NCI-H128 (cell line): ENCODE results near the gene LASP1.

Source experiments
- DNase-seq: peaks from one replicate; lab custom pipeline; 2025; ENCODE audit not compliant: unreplicated experiment; lab: John Stamatoyannopoulos, UW

LASP1 gene

DNA sequence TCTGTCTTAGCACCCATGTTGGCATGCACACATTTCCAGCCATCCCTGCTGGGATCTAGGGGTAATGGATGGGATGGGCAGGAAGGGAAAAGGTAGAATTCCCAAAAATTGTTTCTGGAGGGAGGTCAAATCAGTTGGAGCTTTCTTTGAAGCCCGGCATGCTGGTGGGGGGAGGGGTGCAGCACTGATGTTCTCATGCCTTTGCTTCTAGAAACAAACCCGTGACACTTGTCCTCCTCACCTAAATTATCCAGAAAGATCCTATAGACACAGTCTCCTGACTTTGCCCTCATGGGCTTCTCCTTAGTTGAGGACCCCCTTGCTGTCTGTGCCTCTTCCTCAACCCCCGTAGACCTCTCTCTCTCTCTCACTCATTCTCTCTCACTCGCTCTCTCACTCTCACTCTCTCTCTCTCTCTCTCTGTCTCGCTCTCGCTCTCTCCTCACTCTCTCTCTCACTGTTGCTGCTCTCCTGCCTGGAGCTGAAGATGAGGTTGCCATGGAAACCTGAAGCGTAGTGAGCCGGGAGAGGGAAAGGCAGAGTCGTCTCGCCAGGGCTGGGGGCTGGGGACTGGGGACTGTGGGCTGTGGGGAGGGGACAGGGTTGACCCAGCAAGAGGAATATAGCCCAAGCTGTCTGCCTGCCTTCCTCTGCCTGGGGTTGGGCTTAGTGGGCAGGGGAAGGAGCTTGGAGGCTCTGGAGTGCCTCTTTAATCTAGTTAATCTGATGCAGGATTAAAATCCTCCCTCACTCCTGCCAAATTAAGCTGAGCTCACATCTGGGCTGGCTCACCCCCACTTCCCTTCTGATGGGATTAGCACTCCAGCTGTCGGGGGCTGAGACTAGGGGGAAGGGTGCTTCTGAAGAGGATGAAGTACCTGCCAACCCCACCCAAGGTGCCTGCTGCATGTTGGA lies 16.1 kb downstream of the LASP1 start:
- no peak for DNase-seq

DNA sequence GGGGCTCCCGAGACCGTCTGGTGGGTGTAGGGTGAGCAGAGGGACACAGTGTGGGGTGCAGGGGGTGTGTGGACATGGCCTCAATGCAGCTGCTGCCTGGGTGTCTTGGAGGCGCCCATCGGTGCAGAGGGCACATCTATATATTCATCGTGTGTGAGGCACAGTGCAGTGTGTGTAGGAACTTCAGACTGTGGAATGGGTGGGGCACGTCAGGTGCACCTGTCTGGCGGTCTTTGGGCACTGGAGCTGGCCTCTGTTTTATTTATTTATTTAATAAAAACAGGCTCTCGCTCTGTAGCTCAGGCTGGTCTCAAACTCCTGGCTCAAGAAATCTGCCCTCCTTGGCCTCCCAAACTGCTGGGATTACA lies 16.8 kb downstream of the LASP1 start:
- DNase-seq = no peak

DNA sequence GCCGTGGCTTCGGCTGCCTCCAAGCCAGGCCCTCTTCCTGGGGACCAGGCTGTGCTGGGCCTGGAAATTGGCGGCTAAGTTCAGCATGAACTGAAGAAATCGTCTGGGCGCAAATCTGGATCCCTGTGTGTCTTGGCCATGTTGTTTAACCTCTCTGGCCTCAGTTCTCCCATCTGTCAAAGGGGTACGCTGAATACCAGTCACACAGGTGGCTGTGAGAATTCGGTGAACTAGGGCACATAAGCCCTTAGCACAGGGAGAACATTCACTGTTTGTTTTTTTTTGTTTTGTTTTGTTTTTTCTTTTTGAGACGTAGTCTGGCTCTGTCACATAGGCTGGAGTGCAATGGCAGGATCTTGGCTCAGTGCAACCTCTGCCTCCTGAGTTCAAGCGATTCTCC lies 19.0 kb downstream of the LASP1 start:
- no peak for DNase-seq

DNA sequence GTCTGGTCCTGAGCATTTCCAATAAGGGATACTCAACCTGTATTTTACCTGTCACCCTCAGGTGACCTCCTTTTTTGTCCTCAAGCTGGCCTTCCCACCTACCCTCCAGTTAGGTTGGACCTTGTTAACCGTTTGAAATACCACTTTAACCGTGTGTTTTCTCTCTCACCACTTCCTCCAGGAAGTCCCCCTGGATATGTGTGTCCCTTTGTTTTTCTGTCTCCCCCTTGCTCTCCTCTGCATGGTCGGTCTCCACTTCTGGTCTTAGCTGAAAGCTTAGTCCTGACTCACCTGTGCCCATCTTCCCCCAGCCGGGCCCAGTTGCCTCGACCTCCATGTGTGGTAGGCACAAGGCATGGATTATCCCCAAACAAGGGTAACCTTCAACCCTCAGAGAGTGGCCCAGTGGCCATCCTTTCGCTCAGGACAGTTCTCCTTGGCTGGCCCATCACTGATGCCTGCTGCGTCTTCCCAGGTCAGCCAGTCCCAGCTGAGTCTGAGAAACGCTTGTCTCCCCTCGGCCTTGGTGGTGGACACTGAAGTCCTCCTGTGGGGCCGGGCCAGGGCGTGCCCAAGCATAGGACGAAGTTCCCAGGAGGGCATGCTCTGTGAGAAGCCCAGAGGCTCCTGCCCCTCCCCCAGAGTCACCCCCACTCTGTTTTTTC lies 20.0 kb downstream of the LASP1 start:
- DNase-seq = no peak

DNA sequence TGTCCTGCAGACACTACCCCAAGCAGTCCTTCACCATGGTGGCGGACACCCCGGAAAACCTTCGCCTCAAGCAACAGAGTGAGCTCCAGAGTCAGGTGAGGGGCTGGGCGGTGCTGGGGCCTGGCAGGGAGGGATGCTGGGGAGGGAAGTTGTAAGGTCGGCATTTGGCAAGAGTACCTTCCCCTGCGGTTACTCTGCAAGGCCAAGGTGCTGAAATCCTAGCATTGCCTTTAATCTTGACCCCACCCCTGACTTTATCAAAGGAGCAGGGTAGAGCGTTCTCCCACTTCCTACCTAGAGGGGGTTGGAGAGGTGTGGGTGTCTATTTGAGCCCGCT lies 20.5 kb downstream of the LASP1 start:
- DNase-seq = no peak

DNA sequence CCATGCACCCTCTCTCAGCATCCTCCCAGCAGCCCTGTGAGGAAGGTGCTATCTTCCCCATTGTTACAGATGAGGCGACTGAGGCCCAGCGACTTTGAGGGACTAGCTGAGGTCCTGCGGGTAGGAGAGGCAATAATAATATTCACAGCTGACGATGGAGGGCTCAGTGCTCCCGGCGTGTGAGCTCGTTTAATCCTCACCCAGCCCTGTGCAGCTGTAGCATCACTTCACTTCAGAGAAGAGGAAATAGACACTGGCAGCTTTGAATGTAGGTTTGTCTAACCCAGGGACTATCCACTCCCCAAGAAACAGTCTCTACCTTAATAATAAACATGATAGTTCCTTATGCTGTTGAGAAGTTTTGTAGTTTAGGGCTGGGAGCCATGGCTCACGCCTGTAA lies 21.6 kb downstream of the LASP1 start:
- no peak for DNase-seq

DNA sequence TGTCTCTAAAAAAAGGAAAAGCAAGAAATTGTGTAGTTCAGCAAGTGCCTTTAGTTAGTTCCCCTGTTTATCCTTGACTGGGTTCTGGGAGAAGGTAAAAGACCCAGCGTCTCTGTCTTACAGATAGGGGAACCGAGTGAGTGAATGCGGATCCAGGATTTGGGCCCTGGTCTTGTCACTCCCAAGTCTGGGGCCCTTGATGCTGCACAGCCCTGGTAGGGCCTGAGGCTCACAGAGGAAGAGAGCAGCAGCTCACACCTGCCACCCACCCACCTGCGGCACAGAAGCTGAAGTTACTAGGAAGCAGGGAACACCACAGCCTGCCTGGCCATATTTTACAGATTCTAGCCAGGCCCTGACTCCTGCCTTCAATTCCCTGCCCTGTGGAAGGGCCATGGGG lies 22.2 kb downstream of the LASP1 start:
- no peak for DNase-seq

DNA sequence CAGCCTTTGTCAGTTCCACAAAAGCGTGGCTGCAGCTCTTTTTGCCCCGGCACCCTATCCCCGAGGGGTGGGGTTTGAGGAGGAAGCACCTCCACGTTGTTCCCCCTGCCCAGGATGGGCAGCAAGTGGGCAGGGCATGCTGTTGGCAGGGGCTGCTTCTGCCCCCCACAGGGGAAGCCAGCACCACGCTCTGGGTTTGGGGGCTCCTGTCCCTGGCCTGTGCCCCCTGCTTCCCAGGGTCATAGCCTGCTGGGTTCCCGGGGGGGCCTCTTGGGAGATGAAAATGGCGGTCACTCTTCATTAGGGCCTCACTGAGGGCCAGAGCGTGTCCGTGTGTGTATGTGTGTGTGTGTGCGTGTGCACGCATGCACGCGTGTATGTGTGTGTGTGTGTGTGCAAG lies 22.8 kb downstream of the LASP1 start:
- DNase-seq = no peak

DNA sequence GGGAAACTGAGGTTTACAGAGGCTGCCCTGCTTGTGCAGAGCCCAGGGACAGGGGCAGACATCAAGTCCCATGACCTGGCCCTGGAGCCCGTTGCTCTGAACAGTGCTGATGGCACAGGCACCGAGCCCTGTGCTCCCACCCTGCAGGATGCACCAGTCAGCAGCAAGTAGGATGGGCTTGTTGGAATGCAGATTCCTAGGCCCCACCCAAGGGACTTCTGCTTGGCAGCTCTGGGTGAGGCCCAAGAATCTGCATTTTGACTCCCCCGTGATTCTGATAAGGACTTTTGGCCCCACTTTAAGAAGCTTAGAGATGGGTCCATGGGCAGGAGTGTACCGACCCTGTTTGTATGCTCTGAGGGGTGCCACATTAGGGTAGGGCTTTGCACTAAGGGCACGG lies 23.3 kb downstream of the LASP1 start:
- no peak for DNase-seq

DNA sequence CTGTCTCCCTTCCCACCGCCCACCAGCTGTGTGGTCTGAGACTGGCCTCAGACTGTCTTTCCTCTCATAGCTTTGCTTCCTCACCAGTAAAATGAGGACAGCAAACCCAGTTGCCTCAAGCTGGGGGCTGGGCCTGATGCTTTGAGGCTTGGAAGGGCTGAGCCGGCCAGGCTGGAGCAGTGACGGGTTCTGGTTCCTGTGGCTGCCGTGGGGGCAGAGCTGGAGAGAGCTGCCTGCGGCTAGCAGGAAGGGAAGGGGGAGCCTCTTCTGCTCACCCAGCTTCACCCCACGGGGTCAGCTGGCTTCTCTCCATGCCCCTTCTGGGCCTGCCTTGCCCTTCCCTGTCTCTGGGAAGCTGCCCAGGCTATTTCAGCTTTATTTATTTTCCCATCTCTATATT lies 23.7 kb downstream of the LASP1 start:
- DNase-seq = no peak

GRCh38 chr17:38894276-38894675 lies 24.4 kb downstream of the LASP1 start:
- no peak for DNase-seq

GRCh38 chr17:38896346-38896954 lies 26.6 kb downstream of the LASP1 start:
- no peak for DNase-seq

GRCh38 chr17:38897176-38897575 lies 27.3 kb downstream of the LASP1 start:
- DNase-seq = no peak

- no peak for DNase-seq
These were observed 27.9 kb downstream of the LASP1 start for GRCh38 chr17:38897671-38898290.

DNA sequence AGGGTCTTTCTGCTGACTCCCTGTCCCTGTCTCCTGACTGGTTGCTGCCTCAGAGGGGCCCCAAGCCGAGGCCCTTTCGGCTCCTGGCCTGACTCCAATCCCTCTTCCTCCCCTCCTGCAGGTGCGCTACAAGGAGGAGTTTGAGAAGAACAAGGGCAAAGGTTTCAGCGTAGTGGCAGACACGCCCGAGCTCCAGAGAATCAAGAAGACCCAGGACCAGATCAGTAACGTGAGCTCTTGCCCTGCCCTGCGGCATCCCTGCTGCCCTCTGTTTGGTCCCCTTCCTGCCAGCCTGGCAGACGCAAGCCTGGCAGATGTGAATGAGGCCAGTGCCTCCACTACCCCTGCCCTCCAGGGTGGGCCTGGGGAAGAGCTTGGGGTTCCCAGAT lies 28.4 kb downstream of the LASP1 start:
- DNase-seq = no peak

- no peak for DNase-seq
These were observed 29.0 kb downstream of the LASP1 start for GRCh38 chr17:38898812-38899348.

GRCh38 chr17:38899421-38899820 lies 29.6 kb downstream of the LASP1 start:
- DNase-seq = no peak

DNA sequence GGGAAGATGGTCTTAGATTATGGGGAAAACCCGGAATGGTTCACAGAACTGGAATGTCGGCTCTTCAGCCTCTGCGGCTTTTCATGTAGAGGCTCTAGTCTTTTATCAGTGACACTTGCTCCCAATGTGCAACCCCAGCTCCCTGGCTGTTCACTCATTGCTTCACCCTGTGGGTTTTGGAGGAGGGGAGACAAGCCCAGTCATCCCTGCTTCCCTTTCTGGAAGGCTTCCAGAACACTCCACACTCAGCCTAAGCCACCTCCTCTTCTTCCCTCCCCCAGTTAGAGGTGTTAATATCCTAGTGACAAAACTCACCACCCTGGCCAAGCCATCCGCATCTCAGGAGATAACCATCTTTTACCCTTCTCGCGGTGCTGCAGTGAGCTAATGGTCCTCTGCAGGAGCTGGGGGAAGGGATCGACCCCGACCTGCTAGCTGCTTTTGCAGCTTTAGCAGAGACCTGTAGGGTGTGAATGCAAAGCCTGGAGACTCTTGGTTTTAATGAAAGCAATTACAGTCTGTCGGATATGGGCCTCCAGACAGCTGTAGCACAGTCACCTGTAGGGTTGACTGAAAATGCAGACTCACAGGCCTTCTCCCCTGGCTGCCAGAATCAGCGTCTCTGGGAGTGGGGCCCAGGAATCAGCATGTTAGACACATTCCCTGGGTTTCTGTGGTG lies 31.3 kb downstream of the LASP1 start:
- no peak for DNase-seq

GRCh38 chr17:38903404-38903803 lies 33.5 kb downstream of the LASP1 start:
- no peak for DNase-seq

DNA sequence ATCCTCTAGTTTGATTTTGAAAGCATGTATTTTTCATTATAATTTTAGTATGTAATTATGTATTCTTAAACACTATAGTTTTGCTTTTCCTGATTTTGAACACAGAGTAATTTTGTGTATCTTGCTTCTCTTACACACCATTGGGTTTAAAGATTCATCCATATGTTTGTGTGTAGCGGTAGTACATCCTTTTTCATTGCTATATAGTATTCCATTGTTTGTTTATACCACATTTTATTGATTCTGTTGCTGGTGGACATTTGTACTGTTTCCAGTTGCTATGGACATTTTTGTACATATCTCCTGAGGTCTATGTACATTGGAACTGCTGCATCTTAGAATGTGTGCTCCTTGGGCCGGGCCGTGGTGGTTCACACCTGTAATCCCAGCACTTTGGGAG lies 35.0 kb downstream of the LASP1 start:
- no peak for DNase-seq

- no peak for DNase-seq
These were observed 35.5 kb downstream of the LASP1 start for GRCh38 chr17:38905375-38905774.
